ENCODE results near the gene CCDC6. TPM values are rescaled to one million over a fixed set of nuclear protein-coding genes. Genes with fewer than 3 reads are reported as not detected.
"Not testable (repeated sequence)": the region's sequence is repeated elsewhere in the genome, so short reads cannot be mapped to it uniquely, and the experiment has no call there.

The CCDC6 gene
- 10 to 100 TPM; 45.5 to 47.5 TPM for total RNA-seq

GRCh38 chr10:59906417-59907202, at the start of gene CCDC6:
TSS of gene CCDC6 (minus strand) at chr10:59906556. CDS start at chr10:59906424, 132 bp downstream.
- no peaks in the 10 kb centered on the region for H3K27me3 Mint-ChIP-seq
- peak; percentile 95 for DNase-seq
- H3K9me3 Mint-ChIP-seq, result no peaks in the 10 kb centered on the region
- H3K27ac Mint-ChIP-seq, result peak within 1 kb of the TSS; percentile 98
- peaks cover 30% of the 10 kb centered on the region for H3K36me3 Mint-ChIP-seq
- H3K4me1 Mint-ChIP-seq, result peaks cover 54% of the 10 kb centered on the region
- H3K4me3 Mint-ChIP-seq, result peak within 1 kb of the TSS; percentile 98

GRCh38 chr10:59954296-59954695, 47.9 kb upstream of the CCDC6 start:
- Mint-ChIP-seq H3K36me3 (no peaks in the 10 kb centered on the region), H3K4me3 (no peak overlapping the region)

GRCh38 chr10:59953711-59954110, 47.4 kb upstream of the CCDC6 start:
- not testable (repeated sequence) for H3K4me3 Mint-ChIP-seq, H3K9me3 Mint-ChIP-seq, DNase-seq, H3K4me1 Mint-ChIP-seq, H3K36me3 Mint-ChIP-seq, H3K27ac Mint-ChIP-seq, H3K27me3 Mint-ChIP-seq

More at GRCh38 chr10:59954296-59954695, 47.9 kb upstream of the CCDC6 start:
- DNase-seq, result no peak
- Mint-ChIP-seq H3K9me3 (no peaks in the 10 kb centered on the region), H3K27me3 (peaks cover 13% of the 10 kb centered on the region), H3K4me1 (no peaks in the 10 kb centered on the region), H3K27ac (no peak overlapping the region)

DNA sequence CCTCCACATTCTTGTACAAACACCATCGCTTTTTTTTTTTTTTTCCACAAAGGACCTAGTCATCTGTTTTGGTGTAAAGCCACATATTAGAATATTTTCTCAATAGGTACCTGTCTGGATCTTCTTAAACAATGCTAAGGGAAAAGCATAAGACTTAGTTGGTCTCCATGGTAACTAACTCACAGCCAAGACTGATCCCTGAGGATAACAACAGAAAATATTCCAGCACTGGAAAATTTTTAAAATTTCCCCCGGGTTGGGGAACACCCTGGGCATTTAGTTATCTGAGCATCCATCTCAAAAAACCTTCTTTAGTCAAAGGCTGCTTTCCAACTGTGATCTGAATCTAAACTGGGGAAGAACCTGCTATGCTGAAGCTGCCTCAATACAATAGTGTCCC, 43.7 kb upstream of the CCDC6 start:
- no peak for DNase-seq
- Mint-ChIP-seq H3K27me3 (no peaks in the 10 kb centered on the region), H3K4me1 (no peaks in the 10 kb centered on the region), H3K36me3 (no peaks in the 10 kb centered on the region), H3K9me3 (no peaks in the 10 kb centered on the region), H3K4me3 (no peak overlapping the region), H3K27ac (no peak overlapping the region)

DNA sequence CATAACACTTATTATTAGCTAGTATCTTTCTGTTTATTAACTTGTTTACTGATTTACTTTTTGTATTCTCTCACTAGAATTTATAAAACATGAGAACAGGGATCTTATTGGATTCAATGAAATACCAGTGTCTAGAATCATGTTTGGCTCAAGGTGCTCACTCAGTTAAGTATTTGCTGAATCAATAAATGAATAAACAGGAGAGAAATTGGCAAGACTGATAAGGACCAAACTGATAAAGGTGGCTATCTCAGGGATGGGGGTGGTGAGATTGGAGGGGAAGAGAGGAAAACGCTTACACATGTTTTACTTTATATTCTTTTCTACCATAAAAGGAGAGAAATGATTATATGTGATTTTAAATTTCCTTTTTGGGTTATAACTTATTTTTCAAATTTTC, 43.3 kb upstream of the CCDC6 start:
- H3K4me1 Mint-ChIP-seq, result no peaks in the 10 kb centered on the region
- H3K27ac Mint-ChIP-seq, result no peak overlapping the region
- H3K36me3 Mint-ChIP-seq, result no peaks in the 10 kb centered on the region
- no peaks in the 10 kb centered on the region for H3K27me3 Mint-ChIP-seq
- no peak overlapping the region for H3K4me3 Mint-ChIP-seq
- DNase-seq, result no peak
- no peaks in the 10 kb centered on the region for H3K9me3 Mint-ChIP-seq

- H3K4me3 Mint-ChIP-seq, result no peak overlapping the region
- no peak overlapping the region for H3K27ac Mint-ChIP-seq
- no peaks in the 10 kb centered on the region for H3K9me3 Mint-ChIP-seq
- no peaks in the 10 kb centered on the region for H3K4me1 Mint-ChIP-seq
- DNase-seq, result no peak
- no peaks in the 10 kb centered on the region for H3K27me3 Mint-ChIP-seq
- no peaks in the 10 kb centered on the region for H3K36me3 Mint-ChIP-seq
These were observed 39.6 kb upstream of the CCDC6 start for GRCh38 chr10:59945991-59946390.

GRCh38 chr10:59945590-59945989, 39.2 kb upstream of the CCDC6 start:
- no peaks in the 10 kb centered on the region for H3K27me3 Mint-ChIP-seq
- H3K36me3 Mint-ChIP-seq, result no peaks in the 10 kb centered on the region

DNA sequence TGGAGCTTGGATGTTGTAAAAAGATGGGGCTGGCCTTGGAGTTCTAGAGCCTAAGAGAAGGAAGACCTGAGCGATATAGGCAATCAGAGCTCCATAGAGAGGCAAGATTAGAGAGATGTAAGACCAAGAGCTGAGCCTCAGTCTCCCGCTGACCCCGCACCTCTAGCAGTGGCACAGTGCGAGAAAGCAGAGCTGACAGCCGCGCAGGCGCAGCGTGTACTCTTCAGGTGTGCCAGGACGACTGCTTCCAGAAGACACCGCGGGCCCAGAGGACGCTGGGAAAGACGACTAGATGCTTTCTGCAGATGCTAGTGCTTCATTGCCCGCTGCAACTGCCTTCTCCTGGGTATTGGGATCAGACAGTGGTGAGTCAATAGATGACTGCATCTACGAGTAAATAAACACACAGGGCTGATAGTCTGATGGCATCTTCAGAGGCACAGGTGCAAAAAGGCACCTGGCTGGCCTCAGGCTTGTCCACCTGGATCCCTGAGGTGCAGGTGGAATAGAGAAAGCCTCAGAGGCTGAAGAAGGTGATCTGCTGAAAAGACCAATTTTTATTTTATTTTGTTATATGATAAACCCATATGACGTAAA, 38.1 kb upstream of the CCDC6 start:
- Mint-ChIP-seq H3K27me3 (no peaks in the 10 kb centered on the region), H3K9me3 (no peaks in the 10 kb centered on the region), H3K4me1 (no peaks in the 10 kb centered on the region), H3K27ac (no peak overlapping the region), H3K36me3 (no peaks in the 10 kb centered on the region), H3K4me3 (no peak overlapping the region)
- DNase-seq, result no peak

More at GRCh38 chr10:59945590-59945989, 39.2 kb upstream of the CCDC6 start:
- H3K27ac Mint-ChIP-seq, result no peak overlapping the region
- DNase-seq, result no peak
- H3K4me1 Mint-ChIP-seq, result no peaks in the 10 kb centered on the region
- H3K9me3 Mint-ChIP-seq, result no peaks in the 10 kb centered on the region
- no peak overlapping the region for H3K4me3 Mint-ChIP-seq

- Mint-ChIP-seq H3K4me3 (no peak overlapping the region), H3K27ac (no peak overlapping the region), H3K27me3 (no peaks in the 10 kb centered on the region), H3K4me1 (no peaks in the 10 kb centered on the region), H3K36me3 (no peaks in the 10 kb centered on the region), H3K9me3 (no peaks in the 10 kb centered on the region)
- DNase-seq, result no peak
These were observed 36.2 kb upstream of the CCDC6 start for GRCh38 chr10:59942556-59942955.

DNA sequence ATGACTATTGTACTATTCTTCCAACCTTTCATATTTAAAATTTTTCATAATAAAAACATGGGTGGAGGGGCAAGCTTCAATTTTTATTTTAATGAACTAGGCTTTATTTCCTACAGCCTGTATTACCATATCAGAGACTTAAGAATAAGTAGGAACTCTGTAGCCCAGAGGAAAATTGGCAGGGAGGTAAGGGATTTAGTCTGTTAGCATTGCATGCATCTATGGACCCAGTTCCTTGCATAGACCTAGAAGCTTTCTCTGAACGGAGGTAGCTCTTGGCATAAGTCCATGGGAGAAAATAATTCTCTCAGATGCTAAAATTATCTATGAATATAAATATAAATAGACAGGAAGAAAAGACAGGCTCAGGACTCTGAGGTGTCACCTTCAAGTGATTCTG, 31.4 kb upstream of the CCDC6 start:
- Mint-ChIP-seq H3K4me3 (no peak overlapping the region), H3K27ac (no peak overlapping the region), H3K9me3 (no peaks in the 10 kb centered on the region), H3K36me3 (no peaks in the 10 kb centered on the region), H3K27me3 (no peaks in the 10 kb centered on the region), H3K4me1 (peaks cover 8% of the 10 kb centered on the region)
- no peak for DNase-seq

DNA sequence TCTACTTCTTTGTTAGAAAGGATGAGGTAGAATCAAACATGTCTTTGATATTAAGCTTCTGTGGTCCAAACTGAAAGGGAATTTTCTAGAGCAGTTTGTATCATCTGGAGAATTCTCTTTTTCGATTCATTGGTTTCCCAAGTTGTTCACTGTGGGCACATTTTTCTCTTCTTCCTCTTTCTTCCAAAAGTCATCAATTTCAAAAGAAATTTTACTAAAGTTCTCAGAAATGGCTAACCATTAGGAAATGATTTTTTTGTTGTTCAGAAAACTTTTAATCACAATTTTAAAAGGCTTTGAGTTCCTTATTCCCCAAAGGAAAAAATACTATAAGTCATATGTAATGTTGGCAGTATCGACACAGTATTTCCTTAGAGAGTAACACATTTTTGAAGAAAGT, 28.3 kb upstream of the CCDC6 start:
- Mint-ChIP-seq H3K27me3 (peaks cover 4% of the 10 kb centered on the region), H3K4me1 (peaks cover 8% of the 10 kb centered on the region), H3K9me3 (peaks cover 3% of the 10 kb centered on the region), H3K27ac (no peak overlapping the region), H3K36me3 (no peaks in the 10 kb centered on the region), H3K4me3 (no peak overlapping the region)
- no peak for DNase-seq

- not testable (repeated sequence) for H3K27ac Mint-ChIP-seq, H3K4me3 Mint-ChIP-seq, DNase-seq, H3K36me3 Mint-ChIP-seq, H3K9me3 Mint-ChIP-seq, H3K27me3 Mint-ChIP-seq, H3K4me1 Mint-ChIP-seq
These were observed 24.6 kb upstream of the CCDC6 start for GRCh38 chr10:59930788-59931521.

GRCh38 chr10:59926086-59926485, 19.7 kb upstream of the CCDC6 start:
- Mint-ChIP-seq H3K36me3 (peaks cover 7% of the 10 kb centered on the region), H3K27ac (no peak overlapping the region)

GRCh38 chr10:59922907-59923306, 16.6 kb upstream of the CCDC6 start:
- Mint-ChIP-seq H3K27me3 (peaks cover 5% of the 10 kb centered on the region), H3K4me1 (no peaks in the 10 kb centered on the region), H3K27ac (no peak overlapping the region), H3K36me3 (peaks cover 7% of the 10 kb centered on the region), H3K4me3 (no peak overlapping the region), H3K9me3 (peaks cover 19% of the 10 kb centered on the region)
- DNase-seq, result no peak

More at GRCh38 chr10:59926086-59926485, 19.7 kb upstream of the CCDC6 start:
- no peak overlapping the region for H3K4me3 Mint-ChIP-seq
- no peaks in the 10 kb centered on the region for H3K27me3 Mint-ChIP-seq
- H3K4me1 Mint-ChIP-seq, result no peaks in the 10 kb centered on the region
- peaks cover 20% of the 10 kb centered on the region for H3K9me3 Mint-ChIP-seq
- no peak for DNase-seq

DNA sequence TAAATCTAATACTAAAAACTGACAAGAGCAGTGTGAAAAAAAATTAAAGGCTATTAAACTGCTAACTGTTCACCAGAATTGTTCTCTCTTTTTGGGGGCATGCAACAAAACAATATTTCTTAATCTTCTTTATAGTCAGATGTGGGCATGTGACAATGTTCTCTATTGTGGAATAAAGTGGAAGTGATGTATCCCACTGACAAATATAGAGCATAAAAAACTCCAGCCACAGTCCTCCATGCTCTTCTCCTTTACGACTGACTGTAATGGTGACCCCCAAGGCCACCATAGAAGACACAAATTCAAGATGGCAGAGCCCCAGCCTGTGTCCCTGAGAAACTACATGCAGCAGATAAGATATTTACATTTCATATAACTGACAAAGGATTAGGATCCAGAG, 11.6 kb upstream of the CCDC6 start:
- H3K9me3 Mint-ChIP-seq, result peaks cover 20% of the 10 kb centered on the region
- no peaks in the 10 kb centered on the region for H3K4me1 Mint-ChIP-seq
- no peak overlapping the region for H3K4me3 Mint-ChIP-seq
- DNase-seq, result no peak
- peaks cover 11% of the 10 kb centered on the region for H3K36me3 Mint-ChIP-seq
- no peak overlapping the region for H3K27ac Mint-ChIP-seq
- peaks cover 12% of the 10 kb centered on the region for H3K27me3 Mint-ChIP-seq
